Right atrium auricular region (tissue), 2 donors: ENCODE measurements around the gene SPPL3. TPM values are rescaled to one million over a fixed set of nuclear protein-coding genes. Genes with fewer than 3 reads are reported as not detected.

Experiments used
- DNase-seq: peaks from one replicate; pipeline ENCODE4 v3.0.0-alpha.2; 2019; ENCODE audit warnings: low spot score
- H3K27ac ChIP-seq, 2 donors: fragments of 200-600 bp; sonication (generic); 1 replicate in 1 of 2; 2 replicates in 1 of 2; pipeline ENCODE4 v1.5.1; 2016 to 2019
- H3K27me3 ChIP-seq, 2 donors: fragments of 200-600 bp; sonication (generic); one replicate each; pipeline versions ENCODE4 v1.5.1 to v1.6.0; 2017 to 2019
- H3K36me3 ChIP-seq: fragments of 200-600 bp; sonication (generic); one replicate; pipeline ENCODE4 v1.5.1; 2016
- H3K4me1 ChIP-seq, 2 donors: fragments of 200-600 bp; sonication (generic); one replicate each; pipeline versions ENCODE4 v1.5.1 to v1.6.0; 2017 to 2019
- H3K4me3 ChIP-seq, 2 donors: fragments of 200-600 bp; sonication (generic); 1 replicate in 1 of 2; 2 replicates in 1 of 2; pipeline ENCODE4 v1.5.1; 2017 to 2019; ENCODE audit warnings: mild to moderate bottlenecking in 1 of 2, moderate library complexity in 1 of 2
- H3K9me3 ChIP-seq, 2 donors: fragments of 200-600 bp; sonication (generic); one replicate each; pipeline ENCODE4 v1.5.1; 2019
- total RNA-seq, 2 donors: library from RNA; depleted of rRNA; stranded (reverse); fragments of >200 nt; gene quantifications; one replicate each; pipeline ENCODE4 v1.1.0, GENCODE V29; 2016
- TF ChIP-seq, protein P1 (sequence below), 2 donors: fragments of 200-600 bp; sonication (generic); IDR thresholded peaks; one replicate each; pipeline ENCODE4 v1.5.1; 2019; ENCODE audit warnings: antibody characterized with exemption in 2 of 2

SPPL3 gene
- total RNA-seq, 2 donors from 2014 or later, result 13.8 to 16.5 TPM

DNA sequence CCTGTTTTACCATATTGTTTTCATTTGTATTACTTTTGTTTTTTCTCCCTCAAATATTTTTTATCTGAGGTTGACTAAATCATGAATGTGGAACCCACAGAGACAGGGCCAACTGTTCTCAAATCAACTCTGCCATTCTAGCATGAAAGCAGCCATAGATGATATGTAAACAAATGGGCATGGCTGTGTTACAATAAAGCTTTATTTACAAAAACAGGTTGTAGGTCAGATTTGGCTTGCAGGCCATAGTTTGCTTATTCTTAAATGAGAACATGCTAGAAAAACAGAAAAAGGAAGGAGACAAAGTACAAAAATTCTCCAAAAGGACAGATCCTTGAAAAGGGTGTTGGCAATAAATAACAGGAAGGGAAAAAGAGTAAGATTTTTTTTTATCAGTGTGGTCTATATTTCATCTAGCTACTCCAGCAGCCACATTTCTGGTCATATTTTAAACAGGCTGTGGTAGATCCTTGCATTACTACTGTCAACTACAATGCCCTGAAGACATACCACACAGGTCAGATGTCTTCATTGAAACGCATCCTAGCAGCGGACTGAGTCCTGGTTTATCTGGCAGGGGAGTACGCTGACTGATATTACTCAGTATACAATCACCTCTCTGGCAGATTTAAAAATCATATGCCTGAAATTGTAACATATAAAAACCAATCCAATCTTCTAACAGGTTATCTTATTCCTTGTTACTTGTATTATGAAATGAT is 42.9 kb downstream of the SPPL3 start:
- Histone ChIP-seq H3K36me3 (no peaks in the 10 kb centered on the region), H3K27me3 (no peaks in the 10 kb centered on the region), H3K4me3 (no peak overlapping the region), H3K4me1 (peaks cover 0 to 20% of the 10 kb centered on the region in 2 donors), H3K9me3 (peaks cover 0 to 10% of the 10 kb centered on the region in 2 donors), H3K27ac (no peak overlapping the region)
- no peak for DNase-seq
- TF ChIP-seq, protein P1, sequence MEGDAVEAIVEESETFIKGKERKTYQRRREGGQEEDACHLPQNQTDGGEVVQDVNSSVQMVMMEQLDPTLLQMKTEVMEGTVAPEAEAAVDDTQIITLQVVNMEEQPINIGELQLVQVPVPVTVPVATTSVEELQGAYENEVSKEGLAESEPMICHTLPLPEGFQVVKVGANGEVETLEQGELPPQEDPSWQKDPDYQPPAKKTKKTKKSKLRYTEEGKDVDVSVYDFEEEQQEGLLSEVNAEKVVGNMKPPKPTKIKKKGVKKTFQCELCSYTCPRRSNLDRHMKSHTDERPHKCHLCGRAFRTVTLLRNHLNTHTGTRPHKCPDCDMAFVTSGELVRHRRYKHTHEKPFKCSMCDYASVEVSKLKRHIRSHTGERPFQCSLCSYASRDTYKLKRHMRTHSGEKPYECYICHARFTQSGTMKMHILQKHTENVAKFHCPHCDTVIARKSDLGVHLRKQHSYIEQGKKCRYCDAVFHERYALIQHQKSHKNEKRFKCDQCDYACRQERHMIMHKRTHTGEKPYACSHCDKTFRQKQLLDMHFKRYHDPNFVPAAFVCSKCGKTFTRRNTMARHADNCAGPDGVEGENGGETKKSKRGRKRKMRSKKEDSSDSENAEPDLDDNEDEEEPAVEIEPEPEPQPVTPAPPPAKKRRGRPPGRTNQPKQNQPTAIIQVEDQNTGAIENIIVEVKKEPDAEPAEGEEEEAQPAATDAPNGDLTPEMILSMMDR (IDR thresholded peaks at IDR 0.05), result no peak

DNA sequence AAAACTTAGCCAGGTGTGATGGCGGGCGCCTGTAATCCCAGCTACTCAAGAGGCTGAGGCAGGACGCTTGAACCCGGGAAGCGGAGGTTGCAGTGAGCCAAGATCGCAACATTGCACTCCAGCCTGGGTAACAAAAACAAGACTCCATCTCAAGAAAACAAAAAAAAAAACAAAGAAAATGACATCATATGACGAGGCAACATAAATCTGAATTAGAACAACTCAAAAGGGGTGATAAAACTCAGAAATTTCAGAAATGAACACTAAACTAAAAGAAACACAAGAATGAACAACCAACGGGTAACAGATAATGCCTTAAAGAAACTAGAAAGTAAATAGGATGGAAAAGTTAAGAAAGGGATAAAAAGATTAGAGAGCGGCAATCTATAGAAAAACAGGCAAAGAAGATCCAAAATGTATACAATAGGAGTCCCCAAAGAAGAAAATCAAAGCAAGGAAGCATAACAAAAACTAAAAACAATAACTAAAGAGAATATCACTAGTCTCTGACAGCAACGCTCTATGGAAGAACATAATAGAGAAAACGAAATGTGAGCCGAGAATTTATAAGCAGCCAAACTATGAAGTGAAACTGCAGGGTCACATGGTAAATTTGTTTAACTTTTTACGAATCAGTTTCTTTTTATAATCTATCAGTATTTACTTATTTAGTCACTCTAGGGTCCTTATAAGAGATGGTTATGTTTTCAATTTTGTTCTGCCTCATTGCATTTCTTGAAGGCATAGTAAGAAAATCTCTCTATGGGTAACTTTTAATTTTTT is 45.7 kb downstream of the SPPL3 start:
- TF ChIP-seq, protein P1 (IDR thresholded peaks at IDR 0.05), result no peak
- Histone ChIP-seq H3K4me3 (no peak overlapping the region), H3K9me3 (peaks cover 0 to 10% of the 10 kb centered on the region in 2 donors), H3K4me1 (peaks cover 0 to 29% of the 10 kb centered on the region in 2 donors), H3K36me3 (no peaks in the 10 kb centered on the region), H3K27me3 (no peaks in the 10 kb centered on the region), H3K27ac (no peak overlapping the region)
- no peak for DNase-seq

DNA sequence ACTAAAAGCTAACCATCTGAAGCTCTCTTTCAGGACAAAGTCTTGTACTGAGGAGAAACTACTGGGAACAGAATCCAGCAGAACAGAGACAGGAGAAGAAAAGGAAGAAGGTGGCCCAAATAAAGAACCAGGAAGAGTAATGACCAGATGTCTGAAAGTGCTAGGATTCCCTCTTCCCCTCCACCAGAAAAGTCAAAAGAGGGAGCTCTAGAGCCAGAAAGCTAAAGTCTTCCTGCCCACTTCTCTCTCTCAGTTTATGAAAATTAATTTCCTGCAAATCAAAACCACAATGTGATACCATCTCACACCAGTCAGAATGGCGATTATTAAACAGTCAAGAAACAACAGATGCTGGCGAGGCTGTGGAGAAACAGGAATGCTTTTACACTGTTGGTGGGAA is 47.2 kb downstream of the SPPL3 start:
- peaks cover 0 to 36% of the 10 kb centered on the region in 2 donors for H3K4me1 ChIP-seq

DNA sequence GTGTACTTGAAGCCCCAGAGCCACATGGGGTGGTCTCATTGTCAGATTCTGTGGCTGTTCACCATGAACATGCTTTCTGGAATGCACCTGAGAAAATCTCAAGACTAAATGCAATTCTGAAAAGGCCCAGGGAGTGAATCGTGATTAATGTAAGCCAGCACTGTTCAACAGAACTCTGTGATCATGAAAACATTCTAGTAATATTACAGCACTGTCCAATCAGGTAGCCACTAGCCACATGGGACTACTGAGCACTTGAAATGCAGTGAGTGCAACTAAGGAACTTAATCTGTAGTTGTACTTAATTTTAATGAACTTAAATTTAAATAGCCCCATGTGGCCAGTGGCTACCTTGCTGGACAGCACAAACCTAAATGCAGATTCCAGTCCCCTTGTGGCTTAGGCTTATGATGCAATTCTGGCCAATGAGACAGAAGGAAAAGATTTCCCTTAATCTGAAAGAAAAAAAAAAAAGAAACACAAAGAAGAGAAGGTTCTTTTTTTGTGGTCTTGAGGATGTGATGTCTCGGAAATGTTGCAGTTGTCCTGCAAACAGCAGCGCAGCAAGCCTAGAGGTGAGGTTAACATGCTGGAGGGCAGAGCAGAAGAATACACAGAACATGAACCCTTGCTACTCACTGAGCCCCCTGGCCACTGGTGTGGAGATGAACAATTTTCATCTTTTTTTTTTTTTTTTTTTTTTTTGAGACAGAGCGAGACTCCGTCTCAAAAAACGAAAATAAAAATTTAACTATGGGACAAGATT is 48.2 kb downstream of the SPPL3 start:
- Histone ChIP-seq H3K9me3 (peaks cover 0 to 10% of the 10 kb centered on the region in 2 donors), H3K27me3 (no peaks in the 10 kb centered on the region), H3K4me1 (peaks cover 0 to 45% of the 10 kb centered on the region in 2 donors), H3K36me3 (no peaks in the 10 kb centered on the region), H3K4me3 (no peak overlapping the region), H3K27ac (no peak overlapping the region)
- TF ChIP-seq, protein P1 (IDR thresholded peaks at IDR 0.05), result no peak
- DNase-seq, result no peak

More for the DNA sequence above, 47.2 kb downstream of the SPPL3 start:
- Histone ChIP-seq H3K36me3 (no peaks in the 10 kb centered on the region), H3K27me3 (no peaks in the 10 kb centered on the region), H3K4me3 (no peak overlapping the region), H3K27ac (no peak overlapping the region), H3K9me3 (peaks cover 0 to 10% of the 10 kb centered on the region in 2 donors)
- TF ChIP-seq, protein P1 (IDR thresholded peaks at IDR 0.05), result peak in 1 of 2 donors; percentile 38
- no peak for DNase-seq

DNA sequence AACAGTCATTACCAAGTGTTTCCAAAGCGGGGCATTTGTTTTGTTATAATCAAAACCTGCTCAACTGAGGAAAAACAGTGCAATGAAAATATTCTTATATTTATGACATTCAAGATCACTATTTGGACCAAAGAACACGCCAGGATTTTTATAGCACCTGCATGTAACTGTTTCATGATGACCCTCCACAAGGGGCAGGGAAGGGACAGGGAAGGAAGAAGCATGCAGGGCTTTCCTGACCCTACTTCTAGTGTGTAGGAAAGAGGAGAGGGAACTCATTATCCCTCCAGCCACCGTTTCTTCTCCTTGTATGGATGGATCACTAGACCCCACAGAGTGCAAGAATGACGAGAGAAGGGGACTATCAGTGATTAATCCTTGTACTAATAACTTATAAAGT is 49.4 kb downstream of the SPPL3 start:
- no peak overlapping the region for H3K27ac ChIP-seq
- no peak for DNase-seq

More for the DNA sequence above, 49.4 kb downstream of the SPPL3 start:
- Histone ChIP-seq H3K4me3 (no peak overlapping the region), H3K27me3 (no peaks in the 10 kb centered on the region), H3K9me3 (peaks cover 0 to 10% of the 10 kb centered on the region in 2 donors), H3K4me1 (peaks cover 0 to 54% of the 10 kb centered on the region in 2 donors), H3K36me3 (no peaks in the 10 kb centered on the region)
- TF ChIP-seq, protein P1 (IDR thresholded peaks at IDR 0.05), result no peak
